ENCODE measurements around the gene CPLX3.

The CPLX3 gene

GRCh38 chr15:74833376-74834107, 7.1 kb downstream of the CPLX3 start:
- TF ChIP-seq POLR2A (IDR thresholded peaks at IDR 0.05; ENCODE audit: low read depth, low read length): no peak
- no peak for TF ChIP-seq POLR2AphosphoS5 (IDR thresholded peaks at IDR 0.05; ENCODE audit: low read depth, low read length)
- TF ChIP-seq TAF1 (IDR thresholded peaks at IDR 0.05; ENCODE audit: borderline replicate concordance, low read depth, low read length): no peak
- FAIRE-seq: no peak

DNA sequence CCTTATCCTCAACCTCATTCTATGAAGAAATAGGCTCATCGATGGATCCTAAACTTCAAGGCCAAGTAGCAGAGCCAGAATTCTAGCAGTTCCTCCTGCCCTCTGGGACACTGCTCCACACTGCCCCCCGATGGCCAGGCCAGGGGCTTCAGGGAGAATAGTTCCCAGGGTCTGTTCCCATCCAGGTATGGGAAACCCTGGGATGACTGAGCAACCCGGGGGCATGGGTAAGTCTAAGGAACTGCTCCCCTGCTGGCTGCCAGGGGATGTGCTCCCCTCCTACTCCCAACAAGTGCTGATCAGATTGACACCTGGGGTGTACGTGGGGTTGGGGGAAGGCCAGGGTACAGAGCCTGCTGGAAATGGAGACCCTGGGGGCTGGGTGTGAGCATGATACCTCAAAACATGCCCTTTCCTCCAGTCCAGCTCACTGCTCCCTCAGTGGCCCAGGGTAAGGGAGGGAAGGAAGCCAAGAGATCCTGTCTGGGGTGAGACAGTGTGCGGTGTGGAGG, 8.9 kb downstream of the CPLX3 start:
- FAIRE-seq (peak; percentile 62), DNase-seq (ENCODE audit: insufficient read length) (peak; percentile 60)
- TF ChIP-seq TAF1 (IDR thresholded peaks at IDR 0.05; ENCODE audit: borderline replicate concordance, low read depth, low read length) (no peak), POLR2A (IDR thresholded peaks at IDR 0.05; ENCODE audit: low read depth, low read length) (no peak), POLR2AphosphoS5 (IDR thresholded peaks at IDR 0.05; ENCODE audit: low read depth, low read length) (no peak)

More at GRCh38 chr15:74833376-74834107, 7.1 kb downstream of the CPLX3 start:
- DNase-seq (ENCODE audit: insufficient read length): no peak

- DNase-seq (ENCODE audit: insufficient read length) (no peak), FAIRE-seq (no peak)
- TF ChIP-seq POLR2A (IDR thresholded peaks at IDR 0.05; ENCODE audit: low read depth, low read length): no peak
- no peak for TF ChIP-seq TAF1 (IDR thresholded peaks at IDR 0.05; ENCODE audit: borderline replicate concordance, low read depth, low read length)
- no peak for TF ChIP-seq POLR2AphosphoS5 (IDR thresholded peaks at IDR 0.05; ENCODE audit: low read depth, low read length)
Measured at GRCh38 chr15:74836846-74837245, 10.4 kb downstream of the CPLX3 start.

- FAIRE-seq (no peak), DNase-seq (ENCODE audit: insufficient read length) (no peak)
- TF ChIP-seq TAF1 (IDR thresholded peaks at IDR 0.05; ENCODE audit: borderline replicate concordance, low read depth, low read length): no peak
- no peak for TF ChIP-seq POLR2AphosphoS5 (IDR thresholded peaks at IDR 0.05; ENCODE audit: low read depth, low read length)
- no peak for TF ChIP-seq POLR2A (IDR thresholded peaks at IDR 0.05; ENCODE audit: low read depth, low read length)
Measured at GRCh38 chr15:74837482-74838136, 11.2 kb downstream of the CPLX3 start.

DNA sequence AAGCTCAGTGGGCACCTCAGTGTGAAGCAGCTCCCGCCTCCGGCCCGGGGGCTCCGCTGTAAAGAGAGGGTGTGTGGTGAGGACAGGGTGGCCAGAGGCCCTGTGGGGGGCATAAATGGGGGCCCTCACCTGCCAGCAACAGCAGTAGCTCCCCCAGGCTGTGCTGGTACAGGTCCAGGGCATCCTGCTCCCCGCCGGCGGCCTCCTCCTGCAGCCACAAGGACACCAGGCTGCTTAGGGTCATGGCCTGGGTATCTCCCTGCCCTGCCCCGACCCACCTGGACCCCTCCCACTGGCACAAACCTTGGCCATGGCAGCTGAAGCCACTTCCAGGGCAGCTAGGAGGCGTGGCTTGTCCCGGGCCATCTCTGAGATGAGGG, 11.7 kb downstream of the CPLX3 start:
- FAIRE-seq (no peak), DNase-seq (ENCODE audit: insufficient read length) (no peak)
- TF ChIP-seq POLR2AphosphoS5 (IDR thresholded peaks at IDR 0.05; ENCODE audit: low read depth, low read length) (no peak), POLR2A (IDR thresholded peaks at IDR 0.05; ENCODE audit: low read depth, low read length) (no peak)

- TF ChIP-seq POLR2A (IDR thresholded peaks at IDR 0.05; ENCODE audit: low read depth, low read length): no peak
- no peak for TF ChIP-seq TAF1 (IDR thresholded peaks at IDR 0.05; ENCODE audit: borderline replicate concordance, low read depth, low read length)
- TF ChIP-seq POLR2AphosphoS5 (IDR thresholded peaks at IDR 0.05; ENCODE audit: low read depth, low read length): no peak
- FAIRE-seq (no peak), DNase-seq (ENCODE audit: insufficient read length) (no peak)
Measured at GRCh38 chr15:74838746-74839525, 12.5 kb downstream of the CPLX3 start.

DNA sequence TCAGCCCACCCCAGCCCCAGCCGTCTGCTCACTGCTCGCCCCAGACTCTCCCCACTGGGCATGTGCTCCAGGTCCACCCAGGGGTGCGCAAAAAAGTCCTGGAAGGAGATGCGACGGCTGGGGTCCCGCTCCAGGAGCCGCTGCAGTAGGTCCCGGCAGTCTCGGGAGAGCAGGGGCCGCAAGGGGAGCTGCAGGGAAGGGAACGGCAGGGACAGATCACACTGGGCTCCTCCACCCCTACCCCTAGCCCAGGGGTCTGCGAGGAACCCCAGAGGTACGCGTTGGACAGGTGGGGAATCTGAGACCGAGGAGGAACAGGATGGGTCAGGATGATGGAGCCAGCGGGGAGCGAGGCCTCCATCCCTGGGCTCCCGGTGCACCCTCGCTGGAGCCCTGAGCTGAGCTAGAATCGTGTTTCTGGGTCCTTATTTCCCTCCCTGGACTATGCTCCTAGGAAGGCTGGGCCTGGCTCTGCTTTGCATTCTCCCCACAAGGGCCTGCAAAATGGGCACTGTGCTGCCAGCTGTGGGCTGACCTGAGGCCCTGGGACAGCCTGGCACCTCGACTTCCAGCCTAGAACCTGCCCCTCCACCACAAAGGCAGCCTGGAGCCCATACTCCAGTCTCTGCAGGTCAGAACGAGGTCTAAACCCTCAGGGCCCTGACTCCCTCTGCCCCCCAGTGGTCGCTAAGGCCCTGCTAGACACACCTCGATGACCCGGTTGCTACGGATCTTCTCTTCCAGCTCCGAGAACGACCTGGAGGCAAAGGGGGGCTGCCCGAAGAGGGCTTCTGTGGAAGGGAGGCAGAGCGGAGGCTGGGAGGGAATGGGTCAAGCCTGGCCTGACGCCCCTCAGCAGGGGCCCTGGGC, 13.3 kb downstream of the CPLX3 start:
- TF ChIP-seq POLR2AphosphoS5 (IDR thresholded peaks at IDR 0.05; ENCODE audit: low read depth, low read length): no peak
- no peak for TF ChIP-seq POLR2A (IDR thresholded peaks at IDR 0.05; ENCODE audit: low read depth, low read length)
- TF ChIP-seq TAF1 (IDR thresholded peaks at IDR 0.05; ENCODE audit: borderline replicate concordance, low read depth, low read length): no peak
- DNase-seq (ENCODE audit: insufficient read length) (no peak), FAIRE-seq (no peak)

DNA sequence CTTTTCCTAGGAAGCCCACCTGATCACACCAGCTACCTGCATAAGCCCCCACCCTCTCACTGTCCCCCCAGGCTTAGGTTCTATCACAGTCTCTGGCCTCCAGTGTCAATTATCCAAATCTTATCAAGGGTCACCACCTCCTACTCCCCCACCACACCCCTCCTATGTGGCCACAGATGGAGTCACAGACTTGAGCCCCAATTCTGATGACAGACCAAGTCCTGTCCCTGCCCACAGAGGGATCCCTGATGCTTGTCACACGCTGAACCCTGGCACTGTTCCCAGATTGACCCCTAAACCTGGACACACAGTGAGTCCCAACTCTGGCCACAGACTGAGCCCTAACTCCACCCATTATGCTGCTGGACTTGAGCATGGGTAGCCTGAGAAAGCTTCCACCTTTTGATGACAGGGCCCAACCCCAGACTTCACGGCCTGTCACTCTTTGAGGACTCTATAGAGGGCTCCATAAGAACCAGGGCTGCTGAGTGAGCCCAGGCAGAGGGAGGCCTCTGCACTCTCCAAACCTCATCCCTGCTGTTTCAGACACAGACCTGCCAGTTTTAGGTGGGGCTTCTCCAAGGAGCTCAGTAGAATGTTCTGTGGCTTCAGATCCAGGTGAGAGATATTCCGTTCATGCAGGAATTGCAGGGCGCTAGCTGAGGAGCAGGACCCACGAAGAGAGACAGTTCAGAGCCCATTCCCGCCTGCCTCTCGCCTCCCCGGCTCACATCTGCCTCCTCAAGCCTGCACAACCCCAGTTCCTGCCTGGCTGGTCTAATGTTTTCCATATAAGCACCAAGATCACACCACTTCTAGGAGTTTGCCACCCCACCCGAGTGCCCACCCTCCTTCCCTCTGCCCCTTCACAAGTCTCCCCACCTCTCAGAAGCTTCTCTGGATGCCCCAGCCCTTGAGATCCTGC, 14.7 kb downstream of the CPLX3 start:
- FAIRE-seq (no peak), DNase-seq (ENCODE audit: insufficient read length) (no peak)
- TF ChIP-seq POLR2AphosphoS5 (IDR thresholded peaks at IDR 0.05; ENCODE audit: low read depth, low read length) (no peak), POLR2A (IDR thresholded peaks at IDR 0.05; ENCODE audit: low read depth, low read length) (no peak), TAF1 (IDR thresholded peaks at IDR 0.05; ENCODE audit: borderline replicate concordance, low read depth, low read length) (no peak)

DNA sequence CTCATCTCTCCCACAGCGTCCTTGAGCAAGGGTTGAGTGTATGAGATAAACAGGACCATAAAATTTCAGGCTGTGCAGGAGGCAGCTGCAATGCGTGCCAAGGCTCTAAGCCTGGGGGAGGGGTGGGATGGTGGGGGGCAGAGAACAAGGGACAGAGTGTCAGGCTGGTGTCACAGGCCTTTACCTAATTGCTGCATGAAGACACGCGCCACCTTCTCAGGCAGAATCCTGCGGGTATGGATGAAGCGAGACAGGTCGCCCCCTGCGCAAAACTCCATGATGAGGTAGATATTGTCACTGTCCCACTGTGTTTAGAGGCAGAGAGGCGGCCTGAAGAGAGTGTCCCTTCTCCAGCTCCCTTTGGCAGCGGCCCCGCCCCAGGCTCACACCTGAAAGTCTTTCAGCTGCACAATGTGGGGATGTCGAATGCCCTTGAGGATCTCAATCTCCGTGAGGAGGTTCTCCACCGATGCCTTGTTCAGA, 15.5 kb downstream of the CPLX3 start:
- DNase-seq (ENCODE audit: insufficient read length) (no peak), FAIRE-seq (no peak)
- TF ChIP-seq TAF1 (IDR thresholded peaks at IDR 0.05; ENCODE audit: borderline replicate concordance, low read depth, low read length) (no peak), POLR2AphosphoS5 (IDR thresholded peaks at IDR 0.05; ENCODE audit: low read depth, low read length) (no peak), POLR2A (IDR thresholded peaks at IDR 0.05; ENCODE audit: low read depth, low read length) (no peak)

Measured in GM12892 (cell line).